Activated CD8-positive, alpha-beta memory T cell treated with anti-CD3 and anti-CD28 coated beads, Interleukin-2, amount 50 U/mL, for 1 hour (primary cell): ENCODE measurements around the gene KIAA0753.

ENCODE experiments used
- DNase-seq: peaks from one replicate; pipeline ENCODE4 v3.0.0-alpha.2; 2020; ENCODE audit errors: extremely low read depth

KIAA0753 gene

DNA sequence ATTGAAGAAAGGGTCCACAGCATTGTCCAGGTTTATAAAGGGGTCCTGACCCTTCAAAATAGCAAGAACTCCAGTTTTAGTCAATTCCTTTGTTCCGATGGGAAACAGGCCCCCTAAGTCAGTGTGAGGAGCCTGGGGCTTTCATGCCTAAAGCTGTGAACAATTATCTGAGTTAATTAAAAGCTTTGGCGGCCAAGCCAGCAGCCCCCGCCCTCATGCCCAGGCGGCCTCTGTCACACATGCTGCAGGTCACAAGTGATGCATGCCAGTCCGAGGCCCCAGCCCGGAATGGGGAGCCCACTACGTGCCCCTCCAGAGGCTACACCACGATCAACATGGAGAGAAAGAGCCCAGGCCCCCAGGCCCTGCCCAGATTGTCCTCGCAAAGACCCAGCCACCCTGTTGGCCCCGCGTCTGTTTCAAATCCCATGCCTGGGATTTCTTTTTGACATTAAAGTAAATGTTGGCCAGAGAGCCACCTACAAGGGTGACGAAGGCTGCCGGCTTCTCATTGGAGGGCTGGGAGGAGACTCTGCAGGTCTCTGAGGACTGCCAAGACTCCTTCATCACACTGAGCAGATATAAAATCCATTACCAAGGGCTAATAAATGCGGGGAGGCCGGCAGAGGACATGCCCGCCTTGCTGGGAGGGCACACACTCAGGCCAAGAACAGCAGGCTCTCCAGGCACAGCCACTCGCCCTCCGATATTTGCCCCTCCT lies 69.6 kb downstream of the KIAA0753 start:
- no peak for DNase-seq

DNA sequence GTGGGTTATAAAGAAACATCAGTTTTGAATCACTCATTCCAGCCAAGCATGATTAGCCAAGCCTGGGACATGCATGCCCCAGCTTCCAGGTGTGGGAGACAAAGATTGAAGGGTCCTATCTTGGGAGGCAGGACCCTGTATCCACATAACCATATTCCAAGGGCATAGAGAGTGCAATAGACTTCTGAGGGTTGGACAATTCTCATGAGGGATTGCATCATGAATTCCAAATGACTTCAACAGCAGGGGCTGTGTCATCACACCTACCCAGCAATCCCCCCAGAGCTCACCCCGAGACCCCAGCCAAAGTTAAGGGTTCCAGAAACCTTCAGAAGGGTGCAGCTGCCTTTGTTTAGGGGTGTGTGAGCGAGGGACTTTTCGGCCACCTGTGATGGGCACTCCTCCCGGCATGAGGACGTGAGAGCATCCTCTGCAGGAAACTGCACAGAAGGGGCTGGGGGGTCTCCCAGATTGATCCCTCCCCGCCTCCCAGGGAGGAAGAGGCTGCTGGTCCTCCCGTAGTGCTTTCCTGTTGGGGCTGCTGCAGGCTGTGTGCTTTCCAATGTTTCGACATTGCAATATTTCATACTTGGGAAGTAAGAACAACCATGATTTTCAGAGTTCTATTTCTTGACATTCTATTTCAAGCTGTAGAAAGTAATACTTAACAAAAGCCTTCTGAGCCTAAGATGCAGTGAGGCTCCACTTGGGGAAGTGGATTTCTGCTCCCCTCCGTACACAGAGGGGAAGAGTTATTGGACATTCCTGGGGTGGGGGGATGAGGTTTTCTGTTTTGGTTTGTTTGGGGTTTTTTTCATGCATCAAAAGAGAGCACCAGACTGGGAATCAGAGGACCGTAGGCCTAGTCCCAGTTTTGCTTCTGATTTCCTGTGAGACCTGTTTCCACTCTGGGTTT lies 70.9 kb downstream of the KIAA0753 start:
- no peak for DNase-seq

DNA sequence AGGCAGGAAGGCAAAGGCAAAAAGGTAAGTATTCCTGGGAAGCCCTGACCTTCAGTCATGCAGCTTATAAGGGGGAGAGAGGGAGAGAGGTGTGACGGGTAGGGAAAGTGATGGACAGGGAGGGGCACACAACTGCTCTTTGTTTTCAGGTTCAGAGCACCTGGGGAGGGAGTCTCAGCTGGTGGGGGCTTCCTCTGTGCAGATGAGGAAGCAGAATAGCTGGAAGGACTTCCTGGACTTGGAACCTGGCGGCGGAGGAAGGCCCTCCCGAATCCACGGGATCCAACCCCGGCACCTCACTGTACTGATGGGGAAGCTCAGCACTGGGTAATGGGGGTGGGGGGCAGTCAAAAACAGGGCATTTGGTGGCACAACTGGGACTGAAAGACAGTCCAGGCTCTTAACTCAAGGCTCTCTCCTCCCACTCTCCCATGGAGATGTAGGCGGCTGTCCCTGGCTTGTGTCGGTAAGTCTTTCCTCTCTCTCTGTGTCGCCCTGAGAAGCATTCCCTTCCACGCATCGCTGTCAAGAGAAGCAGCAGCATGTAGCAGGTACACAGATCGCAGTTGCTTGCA lies 72.2 kb downstream of the KIAA0753 start:
- DNase-seq: no peak

DNA sequence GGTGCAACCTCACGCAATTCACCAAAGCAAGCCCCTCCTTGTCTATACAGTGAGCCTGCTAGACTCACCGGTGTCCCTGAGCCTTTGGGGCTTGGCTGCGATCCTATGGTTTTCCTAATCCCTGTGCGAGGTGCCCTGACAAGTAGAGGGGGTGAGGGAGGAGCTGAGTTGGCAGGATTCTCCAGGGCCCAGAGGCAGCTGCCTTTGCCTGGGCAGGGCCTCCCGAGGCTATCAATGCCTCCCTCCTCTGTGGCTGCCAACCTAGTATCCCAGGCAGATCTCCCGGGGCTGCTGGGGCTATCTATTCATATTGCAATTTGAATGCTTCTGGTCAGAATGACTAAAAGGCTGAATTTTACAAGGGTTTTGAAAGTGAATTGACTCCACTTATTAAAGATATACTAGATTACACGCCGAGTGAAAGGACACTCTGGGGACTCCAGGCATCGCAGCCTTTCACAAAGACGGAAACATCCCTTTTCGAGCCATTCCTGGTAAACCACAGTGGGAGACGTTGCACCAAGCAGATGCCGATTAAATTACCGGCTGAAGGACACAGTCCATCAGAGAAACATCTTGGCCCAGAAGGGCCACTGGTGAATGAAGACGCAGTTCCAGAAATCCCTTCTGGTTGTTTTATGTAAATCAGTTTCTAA lies 72.9 kb downstream of the KIAA0753 start:
- no peak for DNase-seq

DNA sequence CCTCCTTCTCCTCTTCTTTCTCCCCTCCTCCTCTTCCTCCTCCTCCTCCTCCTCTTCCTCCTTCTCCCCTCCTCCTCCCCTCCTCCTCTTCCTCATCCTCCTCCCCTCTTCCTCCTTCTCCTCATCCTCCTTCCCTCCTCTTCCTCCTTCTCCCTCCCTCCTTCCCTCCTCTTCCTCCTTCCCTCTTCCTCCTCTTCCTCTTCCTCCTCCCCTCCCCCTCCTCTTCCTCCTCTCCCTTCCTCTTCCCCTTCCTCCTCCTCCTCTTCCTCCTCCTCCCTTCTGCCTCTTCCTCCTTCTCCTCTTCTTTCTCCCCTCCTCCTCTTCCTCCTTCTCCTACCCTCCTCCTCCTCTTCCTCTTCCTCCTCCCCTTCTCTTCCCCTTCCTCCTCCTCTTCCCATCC lies 79.1 kb downstream of the KIAA0753 start:
- DNase-seq: no peak

DNA sequence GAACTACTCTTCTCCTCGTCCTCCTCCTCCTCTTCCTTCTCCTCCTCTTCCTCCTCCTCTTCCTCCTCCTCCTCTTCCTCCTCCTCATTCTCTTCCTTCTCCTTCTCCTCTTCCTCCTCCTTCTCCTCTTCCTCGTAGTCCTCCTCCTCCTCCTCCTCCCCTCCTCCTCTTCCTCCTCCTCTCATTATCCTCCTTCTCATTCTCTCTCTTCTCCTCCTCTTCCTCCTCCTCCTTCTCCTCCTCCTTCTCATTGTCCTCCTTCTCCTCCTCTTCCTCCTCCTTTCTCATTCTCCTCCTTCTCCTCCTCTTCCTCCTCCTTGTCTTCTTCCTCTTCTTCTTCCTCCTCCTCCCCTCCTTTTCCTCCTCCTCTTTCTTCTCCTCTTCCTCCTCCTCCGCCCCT lies 80.0 kb downstream of the KIAA0753 start:
- DNase-seq: no peak

DNA sequence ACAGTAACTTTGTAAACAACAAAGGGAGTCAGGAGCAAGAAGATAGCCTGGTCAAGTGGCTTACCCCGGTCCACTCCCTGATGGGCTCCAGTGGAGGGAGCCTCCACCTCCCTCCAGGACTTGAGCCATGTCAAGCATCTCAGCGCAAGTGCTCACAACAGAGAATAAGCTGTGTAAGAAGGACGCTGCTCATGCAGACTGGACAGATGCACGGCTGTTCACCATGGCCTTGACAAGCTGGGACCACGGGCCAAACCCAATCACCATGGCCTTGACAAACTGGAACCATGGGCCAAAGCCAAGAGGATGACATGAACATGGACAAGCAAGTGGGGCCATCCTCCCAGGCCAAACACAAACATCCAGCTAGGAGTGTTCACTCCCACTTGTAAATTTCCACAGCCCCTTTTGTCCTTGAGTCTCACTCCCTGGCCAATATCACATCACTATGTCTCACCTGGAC lies 80.7 kb downstream of the KIAA0753 start:
- DNase-seq: no peak

DNA sequence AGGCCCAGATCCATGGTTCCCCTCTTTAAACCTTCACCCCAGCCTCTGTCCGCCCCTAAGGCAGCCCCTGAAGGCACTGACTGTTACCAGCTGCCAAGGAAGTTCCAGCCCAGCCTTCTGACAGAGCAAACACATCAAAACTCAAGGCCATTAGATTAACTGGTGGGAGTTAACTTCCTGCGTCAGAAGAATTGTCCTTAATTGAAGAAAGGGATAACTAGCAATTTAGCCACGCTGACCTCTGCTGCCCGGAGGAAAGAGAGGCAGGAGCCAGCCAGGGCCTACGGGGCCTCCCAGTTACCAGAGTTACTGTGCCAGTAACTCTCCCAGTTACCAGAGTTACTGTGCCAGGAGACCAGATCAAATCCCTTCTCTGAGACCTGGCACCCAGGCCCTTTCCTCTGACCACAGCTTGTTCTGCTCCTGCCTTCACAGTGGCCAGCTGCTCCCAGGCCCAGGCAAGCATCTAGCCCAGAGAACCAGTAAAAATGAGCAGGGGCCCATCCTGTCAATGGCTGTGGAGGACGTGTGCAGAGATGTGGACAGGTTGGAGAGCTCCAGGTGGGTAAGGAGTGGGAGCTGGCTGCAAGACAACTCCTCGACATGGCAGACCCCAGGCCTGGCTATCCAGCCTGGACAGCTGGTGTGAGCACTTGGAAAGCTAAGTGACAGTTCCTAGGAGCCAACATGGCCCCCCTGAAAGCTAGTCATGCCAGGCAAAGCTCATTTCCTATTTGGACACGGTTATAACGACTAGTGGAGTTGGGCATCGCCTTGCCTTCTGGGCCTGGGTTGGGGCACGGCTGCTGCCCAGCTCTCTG lies 81.4 kb downstream of the KIAA0753 start:
- DNase-seq: no peak

DNA sequence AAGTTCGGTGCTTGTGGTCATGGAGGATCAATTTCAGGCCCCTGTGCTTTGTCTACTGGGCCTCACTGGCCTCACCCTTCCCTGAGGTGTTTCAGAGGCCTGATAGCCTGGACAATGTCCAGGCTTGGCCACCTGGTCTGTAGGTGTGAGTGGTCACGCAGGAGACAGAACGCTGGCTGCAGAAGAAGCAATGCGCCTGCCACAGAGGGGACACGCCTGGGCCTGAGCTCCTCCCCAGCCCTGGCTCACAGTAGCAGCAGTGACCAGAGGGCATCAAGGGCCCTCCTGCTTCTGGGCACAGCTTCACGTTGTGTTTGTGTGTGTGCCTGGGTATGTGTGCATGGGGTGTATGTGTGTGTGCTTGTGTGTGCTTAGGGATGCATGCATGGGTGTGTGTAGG lies 82.2 kb downstream of the KIAA0753 start:
- DNase-seq: no peak

DNA sequence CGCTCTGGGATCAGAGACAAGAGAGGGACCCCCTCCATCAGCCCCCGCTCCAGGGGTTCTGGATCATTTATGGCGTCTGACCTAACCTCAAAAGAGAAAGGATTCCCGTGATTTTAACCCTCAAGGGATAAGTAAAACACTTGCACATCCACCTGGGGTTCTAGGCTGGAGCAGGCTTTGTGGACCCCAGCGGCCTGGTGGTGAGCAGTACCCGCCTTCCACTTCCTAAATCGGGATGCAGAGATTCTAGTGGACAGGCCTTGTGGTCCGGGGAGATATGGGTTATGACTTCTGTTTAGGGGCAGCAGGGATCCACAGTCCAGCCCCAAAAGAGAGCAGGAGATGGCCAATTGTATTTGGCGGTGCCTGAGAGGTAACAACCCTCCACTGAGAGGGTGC lies 83.5 kb downstream of the KIAA0753 start:
- no peak for DNase-seq

DNA sequence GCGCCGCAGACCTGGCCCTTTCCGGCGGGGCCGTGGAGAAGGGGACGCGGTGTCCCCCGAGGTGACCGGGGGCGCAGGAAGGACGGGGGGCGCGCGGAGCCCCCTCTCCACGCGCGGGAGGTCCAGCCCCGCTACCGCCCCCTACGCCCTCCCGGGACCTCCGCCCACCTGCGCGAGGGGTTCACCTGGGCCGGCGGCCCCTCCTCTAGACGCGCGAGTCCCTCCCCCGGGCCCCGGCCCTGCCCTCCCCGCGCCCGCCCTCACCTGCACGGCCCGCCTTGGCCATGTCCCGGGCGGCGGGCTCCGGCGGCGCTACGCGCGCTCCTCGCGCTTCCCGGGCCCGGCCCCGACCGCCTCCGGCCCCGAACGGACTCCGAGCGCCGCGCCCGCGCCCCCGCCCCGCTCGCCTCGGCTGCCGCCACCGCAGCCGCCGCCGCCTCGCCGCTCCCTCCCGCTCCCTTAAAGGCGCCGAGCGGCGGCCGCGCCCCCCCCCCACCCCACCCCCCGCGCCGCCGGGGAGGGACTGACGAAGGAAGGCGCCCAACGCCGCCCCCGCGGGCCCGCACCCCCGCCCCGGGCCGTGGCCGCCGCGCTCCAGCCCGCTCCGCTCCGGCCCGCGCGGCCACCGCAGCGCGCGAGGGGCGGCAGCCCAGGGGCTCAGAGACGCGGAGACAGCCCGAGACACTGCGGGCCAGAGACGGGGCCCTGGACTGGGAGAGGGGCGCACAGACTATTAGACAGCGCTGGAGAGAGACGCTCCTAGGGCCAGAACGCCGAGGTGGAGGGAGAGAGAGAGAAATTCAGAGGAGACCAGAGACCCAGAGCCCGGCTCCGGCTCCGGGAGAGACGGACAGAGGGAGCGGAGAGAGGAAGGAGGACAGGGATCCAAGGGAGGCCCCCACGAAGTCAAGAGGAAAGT lies 84.1 kb downstream of the KIAA0753 start, which contains the start of gene PITPNM3:
PITPNM3 (minus strand) TSS at position 435 of the 919 bp plus-strand sequence; CDS start at position 286, 149 bp downstream.
- DNase-seq: no peak

DNA sequence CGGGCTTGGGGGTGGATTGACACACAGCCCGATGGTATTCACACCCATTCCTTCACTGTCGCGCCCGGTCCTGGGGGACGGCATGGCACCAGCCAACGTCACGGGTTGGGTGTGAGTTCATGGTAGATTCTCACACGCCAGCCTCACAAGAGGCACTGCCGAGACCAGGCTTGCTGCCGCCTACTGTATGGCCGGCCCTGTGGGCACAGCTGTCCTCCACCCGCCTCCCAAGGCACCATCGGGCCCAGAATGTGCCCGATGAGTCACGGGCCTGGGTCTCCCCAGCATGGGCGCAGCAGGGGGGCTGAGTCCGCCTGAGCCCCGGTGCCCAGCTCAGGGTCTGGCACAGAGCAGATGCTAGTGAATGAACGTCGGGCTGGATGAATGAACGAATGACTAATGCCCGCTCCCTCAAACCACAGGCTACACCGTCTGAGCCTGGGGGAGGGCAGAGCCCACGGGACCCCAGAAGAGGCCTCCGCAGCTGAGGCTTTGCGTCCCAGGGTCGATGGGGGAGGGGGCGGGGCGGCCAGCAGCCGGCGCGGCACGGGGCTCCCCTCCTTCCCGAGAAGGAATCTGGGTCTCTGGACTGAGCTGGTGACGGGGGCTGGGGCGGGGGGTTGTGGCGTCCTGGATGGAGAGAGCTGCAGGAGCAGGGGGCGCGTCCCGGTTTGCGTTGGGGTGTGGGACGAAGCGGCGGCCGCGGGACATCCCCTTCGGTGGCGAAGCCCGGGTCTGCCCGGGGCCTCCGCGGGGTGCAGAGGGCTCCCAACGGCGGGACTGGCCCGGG lies 85.0 kb downstream of the KIAA0753 start:
- no peak for DNase-seq

DNA sequence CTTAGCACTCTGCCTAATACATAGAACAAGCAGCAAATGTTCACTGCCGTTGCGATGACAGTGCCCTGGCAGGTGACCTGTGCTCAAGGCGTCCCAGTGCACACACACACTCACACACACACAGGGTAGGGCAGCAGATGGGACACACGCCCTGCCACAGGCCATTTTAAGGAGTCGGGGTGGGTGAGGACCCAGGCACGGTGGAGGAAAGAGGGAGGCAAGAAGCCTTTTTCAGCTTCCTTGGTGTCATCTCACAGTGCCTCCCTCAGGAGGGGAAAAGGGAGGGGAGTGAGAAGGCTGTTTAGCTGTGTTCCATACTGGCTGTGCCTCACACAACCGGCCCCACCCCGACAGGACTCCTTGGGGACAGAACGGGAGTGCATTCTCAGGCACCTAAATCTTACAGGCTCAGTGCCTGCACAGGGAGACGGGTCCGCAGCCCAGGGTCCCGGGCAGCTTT lies 85.6 kb downstream of the KIAA0753 start:
- no peak for DNase-seq

DNA sequence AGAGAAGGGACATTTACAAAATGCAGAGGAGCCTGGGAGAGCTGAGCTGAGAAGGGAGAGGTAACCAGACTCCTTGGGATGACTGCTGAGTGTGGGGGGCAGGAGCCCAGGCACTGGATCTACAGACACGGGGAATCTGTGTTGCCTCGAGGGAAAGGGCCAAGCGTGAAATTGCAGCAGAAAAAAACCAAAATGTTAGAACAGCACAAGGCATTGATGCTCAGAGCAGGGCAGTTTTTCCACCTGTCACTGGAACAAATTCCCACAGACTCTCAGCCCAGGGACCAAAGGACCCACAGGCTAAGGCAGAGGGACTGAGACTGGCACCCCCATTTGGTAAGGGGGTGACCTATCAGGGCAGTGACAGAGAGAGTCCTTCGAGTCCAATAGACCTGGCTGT lies 86.2 kb downstream of the KIAA0753 start:
- no peak for DNase-seq

DNA sequence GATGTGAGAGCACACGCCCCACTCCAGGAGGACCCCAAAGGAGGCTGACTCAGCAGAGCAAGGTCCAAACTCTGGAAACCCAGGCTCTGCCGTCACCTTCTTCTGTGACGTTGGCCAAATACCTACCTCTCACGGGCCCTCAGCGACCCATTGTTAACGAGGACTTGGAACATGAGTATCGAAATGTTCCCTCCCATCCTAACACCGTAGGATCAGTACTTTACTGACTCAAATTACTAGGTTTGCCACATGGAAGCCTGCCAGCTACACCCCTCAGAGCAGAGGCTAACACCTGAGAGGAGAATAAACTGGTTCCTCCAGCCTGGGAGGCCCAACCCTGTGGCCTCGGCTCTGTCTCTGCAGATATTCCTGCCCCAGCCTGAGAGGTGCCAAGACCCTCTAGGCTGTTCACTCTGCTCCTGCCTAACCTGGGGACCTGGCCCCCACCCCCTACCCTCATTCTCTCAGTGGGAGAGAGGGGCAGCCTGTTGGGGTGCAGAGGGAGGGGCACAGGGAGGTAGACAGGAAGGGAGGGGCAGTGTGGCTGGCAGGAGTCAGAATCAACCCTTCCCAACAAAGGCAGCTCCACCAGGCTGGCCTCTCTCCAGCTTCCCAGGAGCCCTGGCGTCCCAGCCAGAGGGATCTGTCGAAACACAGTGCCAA lies 88.5 kb downstream of the KIAA0753 start:
- DNase-seq: no peak

DNA sequence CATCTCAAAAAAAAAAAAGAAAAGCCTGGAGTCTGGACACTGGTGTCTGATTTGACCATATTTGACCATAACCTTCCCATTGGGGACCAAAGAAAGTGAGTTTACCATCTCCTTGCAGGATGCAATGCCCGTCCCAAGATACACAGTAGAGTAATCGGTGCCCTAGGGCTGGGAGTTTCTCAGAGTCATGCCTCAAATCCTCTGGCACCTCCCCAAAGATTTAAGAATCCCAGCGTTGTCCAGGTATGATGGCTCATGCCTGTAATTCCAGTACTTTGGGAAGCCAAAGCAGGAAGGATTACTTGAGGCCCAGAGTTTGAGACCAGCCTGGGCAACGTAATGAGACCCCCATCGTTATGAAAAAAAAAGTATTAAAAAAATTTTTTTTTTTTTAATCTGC lies 89.2 kb downstream of the KIAA0753 start:
- no peak for DNase-seq

DNA sequence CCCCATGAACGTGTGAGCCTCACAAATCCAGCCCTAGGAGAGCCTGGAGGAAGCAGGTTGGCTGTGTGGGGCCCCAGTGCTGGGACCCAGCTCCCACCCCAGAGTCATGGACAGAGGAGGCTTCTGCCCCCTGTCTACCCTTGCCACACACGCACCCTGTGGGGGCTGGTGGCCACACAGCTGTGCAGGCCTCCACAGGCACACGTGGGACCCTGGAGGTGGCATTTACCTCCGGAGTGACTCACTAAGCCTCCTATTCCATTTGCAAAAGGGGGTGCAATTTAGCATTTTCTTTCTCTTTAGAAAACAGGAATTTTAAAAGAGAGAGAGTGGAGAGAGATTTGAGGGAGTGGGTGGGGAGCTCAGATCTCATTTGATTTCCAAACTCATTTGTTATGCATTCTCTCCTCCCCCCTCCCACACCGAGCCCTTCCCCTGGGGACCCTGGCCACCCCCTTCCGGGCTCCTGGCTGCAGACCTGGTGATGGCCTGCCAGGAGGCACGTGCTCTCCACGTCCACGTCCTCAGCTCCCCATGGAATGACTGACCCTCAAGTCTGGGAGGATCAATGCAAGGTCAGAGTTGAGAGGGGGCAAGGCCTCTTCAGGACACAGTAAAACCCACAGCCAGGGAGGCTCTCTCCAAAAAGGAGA lies 91.0 kb downstream of the KIAA0753 start:
- DNase-seq: no peak
